ENCODE results near the gene SLFN14.

DNA sequence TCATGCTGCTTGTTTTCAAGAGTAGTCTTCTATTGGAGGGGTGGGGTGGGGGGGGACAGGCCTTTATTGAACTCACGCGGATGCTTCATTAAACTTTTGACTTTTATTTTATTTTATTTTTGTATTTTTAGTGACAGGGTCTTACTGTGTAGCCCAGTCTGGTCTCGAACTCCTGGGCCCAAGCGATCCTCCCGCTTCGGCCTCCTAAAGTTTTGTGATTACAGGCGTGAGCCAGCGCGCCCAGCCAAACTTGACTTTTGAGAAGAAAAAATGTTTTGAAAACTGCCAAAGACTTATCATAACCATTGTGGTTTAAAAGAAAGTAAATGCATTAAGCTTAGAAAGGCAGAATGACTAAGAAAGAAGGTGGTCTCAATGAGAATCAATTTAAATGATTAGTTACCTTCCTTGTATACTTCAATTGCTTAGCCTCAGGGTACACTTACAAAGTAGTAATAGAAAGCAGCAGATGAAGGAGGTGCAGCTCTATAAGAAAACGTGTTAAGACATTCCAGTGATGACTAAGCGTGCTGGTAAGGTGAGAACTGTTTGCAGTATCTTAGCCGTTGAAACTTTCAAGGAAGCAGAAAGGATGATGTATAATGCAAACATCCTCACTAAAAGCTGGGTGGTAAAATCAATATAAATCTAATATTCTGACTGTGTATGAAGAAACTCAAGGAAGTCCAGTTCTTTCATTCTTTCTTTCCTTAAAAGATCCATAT, 27.7 kb upstream of the SLFN14 start:
- TF ChIP-seq GATA2 (IDR thresholded peaks at IDR 0.05; ENCODE audit: low read depth, low read length) (no peak), GATA3 (IDR thresholded peaks at IDR 0.05; ENCODE audit: low read depth, low read length) (no peak)

Measured in SH-SY5Y (cell line).